Endothelial cell of umbilical vein (primary cell): ENCODE data around the gene TTC24.

Source experiments
- CTCF ChIP-seq, 2 donors: IDR thresholded peaks; 1 replicate in 1 of 2; 2 replicates in 1 of 2; pipeline ENCODE4 v1.5.1; 2011; ENCODE audit warnings: low read length in 2 of 2, mild to moderate bottlenecking in 2 of 2, moderate library complexity in 2 of 2, control low read depth in 1 of 2, inconsistent platforms in 1 of 2, low read depth in 1 of 2; ENCODE audit not compliant: insufficient read depth in 1 of 2; ENCODE audit errors: extremely low read depth in 1 of 2
- EZH2 ChIP-seq: IDR thresholded peaks from 2 replicates; pipeline ENCODE4 v1.6.1; 2012; ENCODE audit warnings: borderline replicate concordance, low read depth, mild to moderate bottlenecking, moderate library complexity, low read length, inconsistent platforms; ENCODE audit not compliant: severe bottlenecking
- MAX ChIP-seq: IDR thresholded peaks from 2 replicates; pipeline ENCODE4 v1.6.1; 2011; ENCODE audit not compliant: insufficient read depth, insufficient read length
- POLR2AphosphoS5 ChIP-seq: IDR thresholded peaks from 2 replicates; pipeline ENCODE4 v1.6.1; 2012; ENCODE audit warnings: low read depth, mild to moderate bottlenecking, control low read depth, low read length, moderate library complexity; ENCODE audit not compliant: insufficient read depth

GRCh38 chr1:156547982-156548381 lies 31.5 kb upstream of the TTC24 start:
- TF ChIP-seq EZH2 (no peak), CTCF (IDR thresholded peaks at IDR 0.05; ENCODE audit: extremely low read depth in 1 of 2, insufficient read depth in 1 of 2, low read depth in 1 of 2, low read length in 2 of 2) (no peak), POLR2AphosphoS5 (no peak), MAX (no peak)
